GM12875 (cell line): Measurements from ENCODE around the gene ROBO1.

Experiments
- H3K4me3 ChIP-seq: one replicate; pipeline ENCODE4 v1.5.1; 2011; ENCODE audit warnings: low read depth, low read length, control low read depth
- TF ChIP-seq, protein P1 (sequence below): IDR thresholded peaks from 2 replicates; pipeline ENCODE4 v1.5.1; 2011; ENCODE audit warnings: low read depth, mild to moderate bottlenecking, control low read depth, inconsistent platforms, low read length, moderate library complexity, borderline replicate concordance; ENCODE audit not compliant: insufficient read depth

The ROBO1 gene

DNA sequence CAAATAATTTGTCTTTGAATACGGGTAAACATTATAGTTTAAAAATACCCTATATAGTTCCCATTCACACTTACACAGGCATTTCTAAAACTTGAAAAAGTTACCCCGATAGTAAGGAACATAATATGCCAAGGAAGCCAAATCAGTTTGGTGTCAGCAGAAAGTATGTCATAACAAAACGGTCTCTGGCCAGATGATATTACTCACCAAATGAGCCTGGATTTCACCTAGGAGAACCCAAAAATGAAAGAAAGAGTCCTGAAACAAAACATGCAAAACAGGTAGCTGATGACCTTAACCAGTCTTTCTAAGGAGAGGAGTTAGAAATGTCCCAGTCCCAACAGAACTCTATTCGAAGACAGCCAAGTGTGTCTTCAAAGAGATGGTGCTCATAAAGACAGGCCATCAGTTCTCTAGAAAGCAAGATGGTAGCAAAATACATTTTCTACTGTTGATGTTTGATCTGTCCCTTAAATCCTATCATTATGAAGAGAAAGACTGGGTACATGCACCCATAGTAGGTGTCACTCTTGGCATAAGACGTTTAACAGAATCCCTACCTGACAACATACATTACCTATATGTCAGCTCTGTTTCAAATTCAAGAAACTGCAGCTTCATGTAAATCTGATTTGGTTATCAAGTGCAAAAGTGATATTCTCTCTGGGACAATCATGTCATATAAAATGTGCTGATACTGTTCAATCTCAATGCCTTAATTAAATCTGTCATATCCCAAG, 942.5 kb downstream of the ROBO1 start:
- TF ChIP-seq, protein P1, sequence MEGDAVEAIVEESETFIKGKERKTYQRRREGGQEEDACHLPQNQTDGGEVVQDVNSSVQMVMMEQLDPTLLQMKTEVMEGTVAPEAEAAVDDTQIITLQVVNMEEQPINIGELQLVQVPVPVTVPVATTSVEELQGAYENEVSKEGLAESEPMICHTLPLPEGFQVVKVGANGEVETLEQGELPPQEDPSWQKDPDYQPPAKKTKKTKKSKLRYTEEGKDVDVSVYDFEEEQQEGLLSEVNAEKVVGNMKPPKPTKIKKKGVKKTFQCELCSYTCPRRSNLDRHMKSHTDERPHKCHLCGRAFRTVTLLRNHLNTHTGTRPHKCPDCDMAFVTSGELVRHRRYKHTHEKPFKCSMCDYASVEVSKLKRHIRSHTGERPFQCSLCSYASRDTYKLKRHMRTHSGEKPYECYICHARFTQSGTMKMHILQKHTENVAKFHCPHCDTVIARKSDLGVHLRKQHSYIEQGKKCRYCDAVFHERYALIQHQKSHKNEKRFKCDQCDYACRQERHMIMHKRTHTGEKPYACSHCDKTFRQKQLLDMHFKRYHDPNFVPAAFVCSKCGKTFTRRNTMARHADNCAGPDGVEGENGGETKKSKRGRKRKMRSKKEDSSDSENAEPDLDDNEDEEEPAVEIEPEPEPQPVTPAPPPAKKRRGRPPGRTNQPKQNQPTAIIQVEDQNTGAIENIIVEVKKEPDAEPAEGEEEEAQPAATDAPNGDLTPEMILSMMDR = no peak
- H3K4me3 ChIP-seq = no peak overlapping the region

DNA sequence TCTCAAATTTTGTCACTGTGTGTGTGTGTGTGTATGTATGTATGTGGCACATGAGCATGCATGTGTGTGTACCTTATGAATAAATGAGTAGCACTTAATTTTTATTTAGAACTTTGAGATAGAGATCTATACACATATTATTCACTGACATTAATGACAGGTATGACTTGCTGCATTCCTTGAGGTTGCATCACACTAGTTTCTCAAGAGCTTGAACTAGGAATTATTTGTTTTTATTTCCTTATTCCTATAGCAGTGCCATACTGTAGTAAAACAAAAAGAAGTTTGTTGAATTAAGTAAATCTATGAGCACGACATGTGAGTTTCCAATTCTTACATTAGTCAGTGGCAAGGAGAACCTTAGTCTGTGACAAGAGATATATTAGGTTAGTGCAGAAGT, 943.9 kb downstream of the ROBO1 start:
- TF ChIP-seq, protein P1 = no peak
- no peak overlapping the region for H3K4me3 ChIP-seq

DNA sequence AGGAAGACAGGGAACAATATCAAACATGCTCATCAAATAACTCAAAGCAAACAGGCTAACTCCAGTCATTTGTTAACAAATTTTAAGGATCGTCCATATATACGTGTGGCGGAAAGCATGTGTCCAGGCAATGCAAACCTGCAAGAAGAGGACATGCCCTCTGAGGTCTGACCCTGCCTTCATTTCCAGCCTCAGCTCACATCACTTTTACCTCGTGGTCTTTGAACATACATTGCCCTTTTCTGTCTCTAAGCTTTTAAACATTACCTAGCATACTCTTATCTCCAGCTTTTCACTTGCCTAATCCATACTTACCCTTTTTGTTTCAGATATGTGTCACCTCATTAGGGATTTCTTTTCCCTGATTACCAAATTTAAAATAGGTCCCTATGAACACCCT, 944.4 kb downstream of the ROBO1 start:
- TF ChIP-seq, protein P1 = no peak
- no peak overlapping the region for H3K4me3 ChIP-seq

DNA sequence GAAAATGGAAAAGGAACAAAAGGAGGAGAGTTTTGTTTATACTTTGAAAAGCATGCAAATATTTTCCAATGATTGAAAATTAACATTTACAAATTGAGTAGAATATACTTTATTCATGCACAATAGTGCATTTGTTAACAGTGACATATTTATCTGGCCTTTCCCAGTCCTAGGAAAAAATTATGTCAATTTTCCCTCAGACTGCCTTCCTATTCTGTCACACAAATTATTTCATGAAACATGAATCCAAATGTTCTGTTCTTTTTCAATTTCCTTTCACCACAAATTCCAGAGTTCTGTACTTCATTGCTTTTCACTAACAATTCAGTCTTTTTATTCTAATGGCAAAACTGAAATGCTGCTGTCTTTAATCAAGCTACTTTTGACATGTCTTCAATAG, 945.1 kb downstream of the ROBO1 start:
- H3K4me3 ChIP-seq = no peak overlapping the region
- TF ChIP-seq, protein P1 = no peak

DNA sequence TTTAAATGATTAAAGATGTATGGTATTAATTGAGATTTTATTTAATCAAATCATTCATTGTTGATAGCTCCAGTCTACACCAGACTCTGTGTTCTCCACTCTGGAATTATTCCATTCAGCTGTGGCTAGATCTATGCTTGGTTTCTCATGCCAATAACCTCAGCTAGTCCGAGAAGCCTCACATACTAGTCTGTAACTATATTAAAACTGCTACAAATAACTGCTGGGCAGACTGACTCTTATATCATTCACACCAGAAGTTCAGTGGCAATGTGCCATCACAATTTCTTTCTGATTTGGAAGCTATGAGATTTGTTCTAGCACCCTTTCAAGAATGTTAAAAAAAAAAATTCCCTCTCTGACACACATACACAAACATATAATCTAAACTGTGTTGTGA, 947.3 kb downstream of the ROBO1 start:
- H3K4me3 ChIP-seq = no peak overlapping the region
- TF ChIP-seq, protein P1 = no peak

DNA sequence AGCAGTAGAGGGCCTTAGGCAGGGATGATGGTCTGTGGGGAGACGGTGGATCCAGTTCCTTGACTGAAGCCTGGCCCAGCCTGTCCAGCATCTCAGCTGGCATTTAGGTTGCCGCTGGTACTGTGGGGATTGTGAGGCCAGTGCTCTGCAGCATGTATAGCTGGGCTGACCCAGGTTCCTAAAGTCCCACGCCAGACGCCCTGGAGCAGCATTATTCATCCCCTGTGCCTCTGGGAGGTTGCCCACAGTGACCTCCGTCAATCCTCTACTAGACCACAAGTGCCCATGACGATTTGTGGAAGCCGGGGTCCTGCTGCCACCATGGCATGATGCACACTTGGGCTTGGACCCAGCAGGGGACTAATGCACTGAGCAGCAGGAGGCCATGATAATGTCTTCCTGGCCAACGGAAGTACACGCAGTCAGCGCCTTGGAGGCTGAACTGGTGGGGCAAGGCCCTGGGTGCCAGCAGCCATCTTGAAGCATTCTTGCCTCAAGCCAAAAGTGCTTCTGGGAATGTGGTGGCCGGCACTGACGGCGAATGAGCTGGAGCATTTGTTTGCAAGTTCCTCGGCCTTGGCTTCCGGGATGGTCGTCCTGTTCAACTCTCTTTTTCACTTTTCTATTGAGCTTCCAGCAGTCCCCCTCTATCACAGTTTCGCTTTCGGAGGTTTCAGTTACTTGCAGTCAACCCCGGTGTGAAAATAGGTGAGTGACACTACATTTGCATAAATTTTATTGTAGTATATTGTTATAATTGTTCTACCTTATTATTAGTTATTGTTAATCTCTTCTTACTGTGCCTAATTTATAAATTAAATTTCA, 949.4 kb downstream of the ROBO1 start:
- no peak overlapping the region for H3K4me3 ChIP-seq
- TF ChIP-seq, protein P1 = no peak
